Endothelial cell of umbilical vein (primary cell): ENCODE data around the gene JAGN1. TPM values are rescaled to one million over a fixed set of nuclear protein-coding genes. Genes with fewer than 3 reads are reported as not detected.

Experiments
- BruUV-seq: library from RNA; stranded (reverse); fragments of 400-500 nt; replicated peaks from 2 replicates; lab custom pipeline; 2021; lab: Mats Ljungman, UMichigan
- CTCF ChIA-PET: fragments of 300-600, 350-600 bp; sonication (Branson Sonifier 250); formaldehyde crosslinking; loops from one replicate; lab custom pipeline; 2021; ENCODE audit warnings: antibody characterized with exemption, inconsistent platforms; lab: Charles Lee
- POLR2A ChIA-PET: fragments of 300-600, 350-600 bp; sonication (Branson Sonifier 250); formaldehyde crosslinking; loops from one replicate; lab custom pipeline; 2021; ENCODE audit warnings: antibody characterized with exemption, inconsistent platforms; lab: Charles Lee
- DNase-seq: peaks from one replicate; pipeline ENCODE4 v3.0.0-alpha.2; 2011; ENCODE audit warnings: low read depth, low spot score
- FAIRE-seq: peaks from 2 replicates; lab custom pipeline; 2011; peaks lifted over from hg19 to GRCh38; lab: Jason Lieb, UNC
- H2AFZ ChIP-seq: 2 replicates; pipeline ENCODE4 v1.6.0; 2012; ENCODE audit warnings: low read depth, low read length, control low read depth, inconsistent platforms
- H3K27ac ChIP-seq: 2 replicates; pipeline ENCODE4 v1.5.1; 2011; ENCODE audit warnings: low read depth, mild to moderate bottlenecking, control low read depth, low read length, moderate library complexity; ENCODE audit not compliant: insufficient read depth
- H3K27me3 ChIP-seq, 2 experiments: 2 replicates each; pipeline versions ENCODE4 v1.6.0 to v1.6.1; 2011; ENCODE audit warnings: low read length in 2 of 2, mixed read lengths in 1 of 2; ENCODE audit not compliant: control insufficient read depth in 2 of 2, insufficient read depth in 2 of 2
- H3K36me3 ChIP-seq, 2 experiments: 2 replicates in 1 of 2; 3 replicates in 1 of 2; pipeline ENCODE4 v1.5.1; 2011; ENCODE audit warnings: low read length in 2 of 2, mild to moderate bottlenecking in 1 of 2, moderate library complexity in 1 of 2; ENCODE audit not compliant: control insufficient read depth in 2 of 2, insufficient read depth in 2 of 2; ENCODE audit errors: extremely low read depth in 1 of 2
- H3K4me1 ChIP-seq: 3 replicates; pipeline ENCODE4 v1.5.1; 2011; ENCODE audit warnings: mild to moderate bottlenecking, low read length; ENCODE audit not compliant: control insufficient read depth, insufficient read depth; ENCODE audit errors: extremely low read depth
- H3K4me2 ChIP-seq: 2 replicates; pipeline ENCODE4 v1.6.1; 2011; ENCODE audit warnings: low read length, control low read depth, mixed read lengths; ENCODE audit not compliant: insufficient read depth
- H3K4me3 ChIP-seq, 3 experiments: fragments of 200-600 bp in 1 of 3; sonication (generic), shearing (Covaris generic) in 1 of 3; replicated peaks in 1 of 3; 2 replicates each; pipeline ENCODE4 v1.5.1; 2011 to 2016; ENCODE audit warnings: control low read depth in 3 of 3, low read length in 3 of 3, mild to moderate bottlenecking in 2 of 3, inconsistent platforms in 1 of 3, low read depth in 1 of 3, moderate library complexity in 1 of 3; ENCODE audit not compliant: insufficient read depth in 1 of 3
- H3K79me2 ChIP-seq: 2 replicates; pipeline ENCODE4 v1.6.0; 2012; ENCODE audit warnings: low read length, inconsistent platforms; ENCODE audit not compliant: control insufficient read depth, insufficient read depth
- H3K9ac ChIP-seq: replicated peaks from 2 replicates; pipeline ENCODE3; 2011; ENCODE audit warnings: low read length, control low read depth; ENCODE audit not compliant: insufficient read depth; ENCODE audit errors: extremely low read depth
- H3K9me1 ChIP-seq: replicated peaks from 3 replicates; pipeline ENCODE4 v1.6.0; 2011; ENCODE audit warnings: mild to moderate bottlenecking, low read length; ENCODE audit not compliant: control insufficient read depth, insufficient read depth; ENCODE audit errors: extremely low read depth
- H3K9me3 ChIP-seq: replicated peaks from 2 replicates; pipeline ENCODE4 v1.5.1; 2012; ENCODE audit warnings: low read length, inconsistent platforms; ENCODE audit not compliant: control insufficient read depth, insufficient read depth
- H4K20me1 ChIP-seq: replicated peaks from 2 replicates; pipeline ENCODE3; 2011; ENCODE audit warnings: mild to moderate bottlenecking, low read length; ENCODE audit not compliant: control insufficient read depth, insufficient read depth; ENCODE audit errors: extremely low read depth
- CTCF ChIP-seq, 2 donors: IDR thresholded peaks; 1 replicate in 1 of 2; 2 replicates in 1 of 2; pipeline ENCODE4 v1.5.1; 2011; ENCODE audit warnings: low read length in 2 of 2, mild to moderate bottlenecking in 2 of 2, moderate library complexity in 2 of 2, control low read depth in 1 of 2, inconsistent platforms in 1 of 2, low read depth in 1 of 2; ENCODE audit not compliant: insufficient read depth in 1 of 2; ENCODE audit errors: extremely low read depth in 1 of 2
- FOS ChIP-seq: IDR thresholded peaks from 2 replicates; pipeline ENCODE4 v1.6.1; 2011; ENCODE audit warnings: mild to moderate bottlenecking, low read length, moderate library complexity, borderline replicate concordance; ENCODE audit not compliant: insufficient read depth
- GATA2 ChIP-seq: IDR thresholded peaks from 2 replicates; pipeline ENCODE4 v1.7.0; 2011; ENCODE audit warnings: low read depth, mild to moderate bottlenecking, moderate library complexity, mixed read lengths, low read length; ENCODE audit not compliant: insufficient read length, insufficient read depth
- MAX ChIP-seq: IDR thresholded peaks from 2 replicates; pipeline ENCODE4 v1.6.1; 2011; ENCODE audit not compliant: insufficient read depth, insufficient read length
- MYC ChIP-seq: IDR thresholded peaks from one replicate; pipeline ENCODE4 v1.6.1; 2011; ENCODE audit warnings: mild to moderate bottlenecking, low read depth, low read length
- POLR2A ChIP-seq: IDR thresholded peaks from 2 replicates; pipeline ENCODE4 v1.6.1; 2012; ENCODE audit warnings: low read depth, mild to moderate bottlenecking, control low read depth, low read length
- POLR2AphosphoS5 ChIP-seq: IDR thresholded peaks from 2 replicates; pipeline ENCODE4 v1.6.1; 2012; ENCODE audit warnings: low read depth, mild to moderate bottlenecking, control low read depth, low read length, moderate library complexity; ENCODE audit not compliant: insufficient read depth
- dilution Hi-C: fragments of 300-500 bp; cut with MboI; formaldehyde crosslinking; loops from one replicate; pipeline ENCODE4 v1.15.0; 2019; ENCODE audit warnings: low sequenced_read_pairs; ENCODE audit not compliant: extremely low pct_ligation_motif_present
- intact Hi-C: fragments of 100-400 bp; cut with micrococcal nuclease; formaldehyde crosslinking; loops from one replicate; pipeline ENCODE4 v1.10.0; 2022
- polyA plus RNA-seq, 4 experiments: library from polyadenylated mRNA; depleted of rRNA in 3 of 4; stranded (reverse) in 3 of 4; unstranded in 1 of 4; fragments of >200 nt; gene quantifications; 2 replicates each; pipeline versions ENCODE4 v1.2.1 to v1.2.3, GENCODE V29; 2011 to 2012; ENCODE audit warnings: missing spikeins in 1 of 4
- total RNA-seq: library from RNA; stranded (reverse); gene quantifications from 2 replicates; pipeline ENCODE4 v1.2.3, GENCODE V29; 2021

The JAGN1 gene
- total and polyA plus RNA-seq, 2 donors (not counting 3 experiments of a cell fraction or from before 2014, with no cell fraction given), result 29.6 to 46.5 TPM

- no TSS peak for BruUV-seq
- Histone ChIP-seq H3K4me1 (peaks cover 25% of the 10 kb centered on the region), H3K36me3 (peaks cover 4 to 9% of the 10 kb centered on the region in 2 experiments), H3K4me2 (peak overlapping the region; percentile 95), H4K20me1 (no peaks in the 10 kb centered on the region), H3K27me3 (no peaks in the 10 kb centered on the region), H3K9me1 (no peaks in the 10 kb centered on the region), H3K4me3 (peak overlapping the region; percentile 82 to 92 (median 89)), H2AFZ (peak overlapping the region; percentile 98), H3K9ac (peak overlapping the region; percentile 89), H3K79me2 (peaks cover 27% of the 10 kb centered on the region), H3K27ac (peak overlapping the region; percentile 76), H3K9me3 (no peaks in the 10 kb centered on the region)
- no peak for FAIRE-seq
- dilution Hi-C loops (no loop called here), intact Hi-C loops (loop anchor here (2.0 to 5.0 kb wide), 2 partner anchors 41 to 56 kb away; partner anchors contain the start of gene CRELD1)
- ChIA-PET POLR2A (interaction anchor here (1.0 to 1.1 kb wide), 2 partner anchors 34 to 42 kb away, joined by 3 read pairs; no protein-coding TSS in a partner anchor), CTCF (interaction anchor here (0.9 to 1.3 kb wide), 5 partner anchors 14 to 55 kb away, joined by 3 to 5 read pairs (median 3); no protein-coding TSS in a partner anchor)
- DNase-seq, result no peak
- TF ChIP-seq MAX (no peak), FOS (no peak), GATA2 (no peak), CTCF (IDR thresholded peaks at IDR 0.05; ENCODE audit: extremely low read depth in 1 of 2, insufficient read depth in 1 of 2, low read depth in 1 of 2, low read length in 2 of 2) (no peak), MYC (no peak), POLR2AphosphoS5 (no peak), POLR2A (no peak)
Measured at GRCh38 chr3:9891072-9891622, 737 bp downstream of the JAGN1 start.
